Uterus (tissue), 2 donors: ENCODE results near the gene DUSP10.

Experiments used
- POLR2A ChIP-seq, 2 donors: fragments of 450-650 bp; IDR thresholded peaks; one replicate each; pipeline ENCODE4 v1.6.1; 2016; ENCODE audit warnings: antibody characterized with exemption in 2 of 2, mild to moderate bottlenecking in 1 of 2, moderate library complexity in 1 of 2
- TF ChIP-seq, protein P1 (sequence below), 4 experiments: fragments of 200-600 bp in 2 of 4; fragments of 450-650 bp in 2 of 4; sonication (generic) in 2 of 4; IDR thresholded peaks; one replicate each; pipeline ENCODE4 v1.5.1; 2016 to 2019; ENCODE audit warnings: antibody characterized with exemption in 4 of 4, mild to moderate bottlenecking in 2 of 4, moderate library complexity in 1 of 4

DNA sequence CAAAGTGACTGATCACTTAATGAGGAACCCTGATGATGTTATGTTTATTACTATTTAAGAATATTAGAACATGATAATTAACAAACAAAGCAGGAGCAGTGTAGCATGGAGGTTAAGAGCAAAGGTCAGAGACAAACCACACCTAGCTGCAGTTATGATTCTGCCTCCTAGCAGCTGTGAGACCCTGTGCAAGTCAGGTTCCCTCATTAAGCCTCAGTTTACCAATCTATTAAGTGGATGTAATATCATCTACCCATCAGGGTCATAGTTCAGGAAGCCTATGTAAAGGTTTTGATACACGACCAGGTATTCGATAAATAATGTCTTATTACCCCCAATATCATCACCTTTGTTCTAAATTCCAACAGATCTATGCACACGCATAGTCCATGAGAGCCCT, 32.0 kb downstream of the DUSP10 start:
- no peak for TF ChIP-seq POLR2A (IDR thresholded peaks at IDR 0.05)
- TF ChIP-seq, protein P1, sequence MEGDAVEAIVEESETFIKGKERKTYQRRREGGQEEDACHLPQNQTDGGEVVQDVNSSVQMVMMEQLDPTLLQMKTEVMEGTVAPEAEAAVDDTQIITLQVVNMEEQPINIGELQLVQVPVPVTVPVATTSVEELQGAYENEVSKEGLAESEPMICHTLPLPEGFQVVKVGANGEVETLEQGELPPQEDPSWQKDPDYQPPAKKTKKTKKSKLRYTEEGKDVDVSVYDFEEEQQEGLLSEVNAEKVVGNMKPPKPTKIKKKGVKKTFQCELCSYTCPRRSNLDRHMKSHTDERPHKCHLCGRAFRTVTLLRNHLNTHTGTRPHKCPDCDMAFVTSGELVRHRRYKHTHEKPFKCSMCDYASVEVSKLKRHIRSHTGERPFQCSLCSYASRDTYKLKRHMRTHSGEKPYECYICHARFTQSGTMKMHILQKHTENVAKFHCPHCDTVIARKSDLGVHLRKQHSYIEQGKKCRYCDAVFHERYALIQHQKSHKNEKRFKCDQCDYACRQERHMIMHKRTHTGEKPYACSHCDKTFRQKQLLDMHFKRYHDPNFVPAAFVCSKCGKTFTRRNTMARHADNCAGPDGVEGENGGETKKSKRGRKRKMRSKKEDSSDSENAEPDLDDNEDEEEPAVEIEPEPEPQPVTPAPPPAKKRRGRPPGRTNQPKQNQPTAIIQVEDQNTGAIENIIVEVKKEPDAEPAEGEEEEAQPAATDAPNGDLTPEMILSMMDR (IDR thresholded peaks at IDR 0.05), result no peak
